GM08714 (cell line): ENCODE measurements around the gene EIF5AL1.
"Not testable (repeated sequence)": the region's sequence is repeated elsewhere in the genome, so short reads cannot be mapped to it uniquely, and the experiment has no call there.

ENCODE experiments used
- H3K4me3 ChIP-seq: fragments of 200-500 bp; sonication (Bioruptor generic); 2 replicates; pipeline ENCODE4 v1.5.1; 2014; ENCODE audit warnings: mild to moderate bottlenecking, low read length, inconsistent platforms
- ZNF274 ChIP-seq: IDR thresholded peaks from 2 replicates; pipeline ENCODE4 v1.6.1; 2012; ENCODE audit warnings: mild to moderate bottlenecking, low read depth, low read length

EIF5AL1 gene

GRCh38 chr10:79494871-79495705 is 17.2 kb upstream of the EIF5AL1 start:
- H3K4me3 ChIP-seq, result no peak overlapping the region
- TF ChIP-seq ZNF274, result no peak

GRCh38 chr10:79495791-79496190 is 16.5 kb upstream of the EIF5AL1 start:
- H3K4me3 ChIP-seq, result no peak overlapping the region
- no peak for TF ChIP-seq ZNF274

DNA sequence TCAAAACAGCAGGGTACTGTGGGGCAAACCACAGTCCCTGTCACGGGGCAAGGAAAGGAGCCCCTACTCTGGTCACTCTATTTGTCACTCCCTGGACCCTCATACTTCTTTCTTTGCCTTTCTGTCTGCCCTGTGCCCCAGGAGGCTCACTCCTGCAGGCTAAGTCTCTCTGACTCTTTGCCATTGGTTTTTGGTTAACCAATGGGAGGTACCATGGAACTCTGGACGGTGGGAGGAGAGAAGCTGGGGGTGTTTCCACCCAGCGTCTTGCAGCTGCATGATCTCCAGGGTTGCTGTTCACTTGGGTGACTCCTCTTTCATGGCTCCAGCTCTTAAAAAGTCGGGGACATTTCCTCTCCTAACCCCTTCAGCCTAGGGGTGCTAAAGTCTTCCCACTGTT is 15.4 kb upstream of the EIF5AL1 start:
- H3K4me3 ChIP-seq, result no peak overlapping the region
- no peak for TF ChIP-seq ZNF274

DNA sequence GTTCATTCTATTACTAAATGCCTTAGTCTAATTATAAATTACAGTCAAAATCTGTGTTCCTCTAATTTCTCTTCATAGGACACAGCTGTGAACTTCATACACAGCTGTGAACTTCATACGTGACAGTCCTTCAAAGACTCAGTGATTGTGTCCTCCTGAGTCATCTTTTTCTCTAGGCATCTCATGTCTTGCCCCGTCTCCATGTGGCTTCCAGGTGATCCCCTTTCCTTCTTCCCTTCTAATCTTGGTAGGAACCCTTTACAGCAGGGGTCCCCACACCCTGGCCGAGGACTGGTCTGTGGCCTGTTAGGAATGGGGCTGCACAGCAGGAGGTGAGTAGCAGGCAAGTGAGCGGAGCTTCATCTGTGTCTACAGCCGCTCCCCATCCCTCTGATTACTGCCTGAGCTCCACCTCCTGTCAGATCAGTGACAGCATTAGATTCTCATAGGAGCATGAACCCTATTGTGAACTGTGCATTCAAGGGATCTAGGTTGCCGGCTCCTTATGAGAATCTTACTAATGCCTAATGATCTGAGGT is 14.0 kb upstream of the EIF5AL1 start:
- TF ChIP-seq ZNF274, result no peak
- no peak overlapping the region for H3K4me3 ChIP-seq

DNA sequence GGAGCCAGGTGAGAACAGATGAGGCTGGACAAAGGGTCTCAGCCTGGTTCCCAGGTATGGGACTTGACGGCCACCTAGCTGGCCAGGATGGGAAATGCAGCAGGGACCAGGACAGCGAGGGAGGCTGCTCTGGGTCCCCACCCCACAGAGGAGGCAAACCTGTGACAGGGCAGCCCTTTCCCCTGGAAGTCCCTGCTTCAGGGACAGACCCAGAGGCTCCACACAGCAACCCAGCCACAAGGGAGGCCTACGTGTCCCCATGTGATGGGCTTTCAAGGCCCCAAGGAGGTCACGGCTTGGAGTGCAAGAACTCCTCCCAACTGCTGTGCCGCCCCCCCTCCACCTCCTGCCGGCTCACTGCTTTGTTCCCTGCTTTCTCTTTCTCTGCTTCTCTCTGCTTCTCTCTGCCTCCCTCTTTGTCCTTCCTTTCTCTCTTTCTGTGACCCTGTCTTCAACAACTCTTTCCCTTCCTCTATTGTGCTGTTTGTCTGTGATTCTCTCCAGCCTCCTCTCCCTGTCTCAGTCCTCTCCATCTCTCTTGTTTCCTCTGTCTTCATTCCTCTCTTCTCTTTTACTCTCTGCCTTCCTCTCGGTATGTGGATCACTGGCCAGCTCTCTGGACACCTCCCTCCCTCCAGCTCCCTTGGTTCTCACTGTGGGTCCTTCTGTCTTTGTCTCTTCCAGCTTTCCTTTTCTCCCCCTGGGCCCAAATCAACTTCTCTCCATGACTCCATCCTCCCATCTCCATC is 9.6 kb upstream of the EIF5AL1 start:
- TF ChIP-seq ZNF274, result no peak
- H3K4me3 ChIP-seq, result no peak overlapping the region

- not testable (repeated sequence) for H3K4me3 ChIP-seq
These were observed 8.5 kb upstream of the EIF5AL1 start for GRCh38 chr10:79503787-79504186.

GRCh38 chr10:79504483-79504882 is 7.8 kb upstream of the EIF5AL1 start:
- not testable (repeated sequence) for H3K4me3 ChIP-seq

DNA sequence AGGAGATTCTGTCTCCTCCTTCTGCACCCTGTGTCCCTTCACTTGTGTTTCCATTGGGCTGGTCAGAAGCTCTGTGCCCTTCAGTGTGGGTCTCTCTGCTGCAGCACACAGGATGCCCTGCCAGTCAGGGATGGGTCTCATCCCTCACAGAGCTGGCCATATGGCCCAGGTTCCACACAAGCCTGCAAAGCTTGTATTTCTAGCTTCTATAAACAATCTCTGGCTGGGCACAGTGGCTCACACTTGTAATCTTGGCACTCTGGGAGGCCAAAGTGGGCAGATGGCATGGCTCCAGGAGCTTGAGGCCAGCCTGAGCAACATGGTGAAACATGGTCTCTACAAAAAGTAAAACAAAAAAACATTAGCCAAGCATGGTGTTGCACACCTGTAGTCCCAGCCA is 7.0 kb upstream of the EIF5AL1 start:
- not testable (repeated sequence) for H3K4me3 ChIP-seq

GRCh38 chr10:79505829-79506228 is 6.5 kb upstream of the EIF5AL1 start:
- no peak for TF ChIP-seq ZNF274
- H3K4me3 ChIP-seq, result no peak overlapping the region

GRCh38 chr10:79507440-79508167 is 4.7 kb upstream of the EIF5AL1 start:
- no peak overlapping the region for H3K4me3 ChIP-seq
- TF ChIP-seq ZNF274, result no peak

GRCh38 chr10:79508245-79508644 is 4.1 kb upstream of the EIF5AL1 start:
- H3K4me3 ChIP-seq, result not testable (repeated sequence)

- not testable (repeated sequence) for H3K4me3 ChIP-seq
These were observed 2.9 kb upstream of the EIF5AL1 start for GRCh38 chr10:79509306-79509933.

- H3K4me3 ChIP-seq, result not testable (repeated sequence)
These were observed 2.3 kb upstream of the EIF5AL1 start for GRCh38 chr10:79509934-79510508.

- H3K4me3 ChIP-seq, result not testable (repeated sequence)
These were observed 4.3 kb downstream of the EIF5AL1 start for GRCh38 chr10:79516532-79517205.

DNA sequence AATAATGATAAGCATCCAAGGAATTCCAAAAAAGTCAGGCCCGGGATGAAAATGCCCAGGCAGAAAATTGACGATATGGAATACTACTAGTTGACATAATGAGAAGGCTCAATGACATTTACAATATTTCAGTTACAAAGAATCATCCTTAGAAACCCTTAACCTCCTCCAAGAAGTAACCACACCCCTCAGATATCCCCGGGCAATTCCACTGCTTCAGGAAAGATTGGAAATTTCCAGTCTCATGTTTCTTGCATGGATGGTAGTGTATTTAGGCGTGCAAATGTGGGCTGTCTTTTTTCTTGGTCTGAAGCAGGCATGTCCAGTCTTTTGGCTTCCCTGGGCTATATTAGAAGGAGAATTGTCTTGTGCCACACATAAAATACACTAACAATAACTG is 5.2 kb downstream of the EIF5AL1 start:
- H3K4me3 ChIP-seq, result not testable (repeated sequence)

DNA sequence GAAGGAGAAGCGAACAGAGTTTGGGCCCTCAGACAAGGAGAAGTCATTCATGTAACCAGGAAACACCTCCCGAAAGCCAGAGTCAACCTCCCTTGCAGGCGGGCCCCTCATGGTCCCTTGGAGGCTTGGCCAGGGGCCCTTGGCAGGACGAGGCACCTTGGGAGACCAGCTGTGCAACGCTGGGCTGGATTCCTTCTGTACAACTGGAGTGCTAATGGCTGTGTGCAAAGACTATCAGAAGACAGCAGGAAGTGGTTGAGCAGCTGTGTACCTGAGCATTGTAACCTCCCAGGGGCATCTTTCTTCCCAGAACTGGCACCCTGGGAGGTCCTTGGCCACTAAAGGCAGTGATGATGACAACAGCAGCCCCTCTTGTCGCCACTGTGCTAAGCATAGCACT is 9.4 kb downstream of the EIF5AL1 start:
- not testable (repeated sequence) for H3K4me3 ChIP-seq

DNA sequence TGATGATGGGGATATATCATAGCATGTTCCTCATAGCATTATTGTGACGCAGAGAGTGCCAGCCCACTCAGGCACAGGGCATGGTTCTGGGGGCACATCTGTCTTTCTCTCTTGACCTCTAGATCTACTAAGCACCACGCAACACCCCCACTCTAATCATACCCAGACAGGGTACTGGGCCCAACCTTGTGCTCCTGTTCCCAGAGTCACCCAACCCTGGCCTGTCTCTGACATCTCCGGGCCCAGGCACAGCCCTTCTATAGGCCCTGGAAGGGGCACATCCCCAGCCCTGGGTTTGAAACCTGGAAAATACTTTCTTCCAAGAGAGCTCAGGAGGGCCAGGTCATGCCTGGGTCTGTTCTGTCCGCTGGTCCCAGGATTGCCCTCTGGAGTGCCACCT is 10.1 kb downstream of the EIF5AL1 start:
- H3K4me3 ChIP-seq, result not testable (repeated sequence)

- H3K4me3 ChIP-seq, result not testable (repeated sequence)
These were observed 11.0 kb downstream of the EIF5AL1 start for GRCh38 chr10:79523157-79523853.

DNA sequence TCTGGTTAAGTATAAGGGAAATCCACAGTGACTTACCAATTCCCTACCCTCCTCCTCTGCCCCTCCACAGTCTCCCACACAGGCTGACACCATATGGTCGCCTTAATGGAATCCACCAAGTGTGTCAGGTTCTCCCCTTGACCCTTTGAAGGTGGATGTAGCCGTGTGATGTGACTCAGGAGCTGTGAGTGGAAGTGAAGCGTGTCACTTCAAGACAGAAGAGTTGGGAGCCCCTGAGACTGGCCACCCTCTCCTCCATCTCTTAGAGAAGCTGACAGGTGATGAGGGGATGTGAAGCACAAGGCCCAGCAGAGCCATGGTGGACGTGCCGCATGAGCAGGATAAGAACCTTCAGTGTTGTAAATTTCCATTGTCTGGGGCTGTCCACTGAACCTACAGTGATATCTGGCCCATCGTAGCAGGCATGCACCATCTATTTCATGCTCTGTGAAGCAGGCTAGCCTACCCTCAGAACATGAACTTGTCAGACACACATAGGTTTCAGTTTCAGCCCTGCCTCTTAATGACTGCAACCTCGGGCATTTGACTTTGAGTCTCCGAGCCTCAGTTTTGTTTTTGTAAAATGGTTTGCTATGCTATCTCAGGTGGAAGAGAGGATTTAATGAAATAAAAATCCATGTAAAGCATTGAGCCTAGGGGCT is 12.8 kb downstream of the EIF5AL1 start:
- not testable (repeated sequence) for H3K4me3 ChIP-seq
